HL-60/S4 treated with retinoic acid at 250 ng/mL for 4 days and 3 days (cell line): Measurements from ENCODE around the gene CGREF1.

Experiments
- in situ Hi-C: fragments of 300-500 bp; cut with MboI; formaldehyde crosslinking; loops from 2 replicates; pipeline ENCODE4 v1.7.0; 2022; ENCODE audit warnings: low sequenced_read_pairs

The CGREF1 gene

GRCh38 chr2:27118525-27119329 is at the start of gene CGREF1:
CGREF1 (minus strand) TSS chr2:27119128; CDS start chr2:27104366, 14,762 bp downstream.
- in situ Hi-C loops = loop anchor here (25.0 kb wide), 1 partner anchor 169 kb away; the partner anchor contains the start of genes DNAJC5G and TRIM54

- in situ Hi-C loops = no loop called here
Measured at GRCh38 chr2:27164960-27165763, 46.2 kb upstream of the CGREF1 start.

- in situ Hi-C loops = no loop called here
Measured at GRCh38 chr2:27162151-27163121, 43.5 kb upstream of the CGREF1 start.

GRCh38 chr2:27160191-27160590 is 41.3 kb upstream of the CGREF1 start:
- in situ Hi-C loops = no loop called here

GRCh38 chr2:27159271-27159670 is 40.3 kb upstream of the CGREF1 start:
- in situ Hi-C loops = no loop called here

GRCh38 chr2:27158468-27158867 is 39.5 kb upstream of the CGREF1 start:
- in situ Hi-C loops = no loop called here

- in situ Hi-C loops = no loop called here
Measured at GRCh38 chr2:27155069-27155520, 36.2 kb upstream of the CGREF1 start.

GRCh38 chr2:27154488-27154887 is 35.6 kb upstream of the CGREF1 start:
- in situ Hi-C loops = no loop called here

GRCh38 chr2:27152796-27153464 is 34.0 kb upstream of the CGREF1 start:
- in situ Hi-C loops = no loop called here

- in situ Hi-C loops = no loop called here
Measured at GRCh38 chr2:27152102-27152795, 33.3 kb upstream of the CGREF1 start.

- in situ Hi-C loops = no loop called here
Measured at GRCh38 chr2:27150639-27151230, 31.8 kb upstream of the CGREF1 start.

GRCh38 chr2:27149570-27150405 is 30.9 kb upstream of the CGREF1 start:
- in situ Hi-C loops = no loop called here

GRCh38 chr2:27148801-27149439 is 30.0 kb upstream of the CGREF1 start, which contains the start of gene TCF23:
TCF23 (plus strand) TSS chr2:27149004; CDS start chr2:27149134, 130 bp downstream.
- in situ Hi-C loops = no loop called here

GRCh38 chr2:27147935-27148334 is 29.0 kb upstream of the CGREF1 start:
- in situ Hi-C loops = no loop called here

- in situ Hi-C loops = no loop called here
Measured at GRCh38 chr2:27145682-27146081, 26.8 kb upstream of the CGREF1 start.

GRCh38 chr2:27143285-27143684 is 24.4 kb upstream of the CGREF1 start:
- in situ Hi-C loops = no loop called here

GRCh38 chr2:27139310-27139709 is 20.4 kb upstream of the CGREF1 start, which contains the start of gene PRR30:
PRR30 (minus strand) TSS chr2:27139410; CDS start chr2:27138329, 1,081 bp downstream.
- in situ Hi-C loops = no loop called here

GRCh38 chr2:27138111-27138510 is 19.2 kb upstream of the CGREF1 start:
- in situ Hi-C loops = no loop called here
